Measurements from ENCODE around the gene MYO10.
"Not testable (repeated sequence)": the region's sequence is repeated elsewhere in the genome, so short reads cannot be mapped to it uniquely, and the experiment has no call there.

Gene MYO10

DNA sequence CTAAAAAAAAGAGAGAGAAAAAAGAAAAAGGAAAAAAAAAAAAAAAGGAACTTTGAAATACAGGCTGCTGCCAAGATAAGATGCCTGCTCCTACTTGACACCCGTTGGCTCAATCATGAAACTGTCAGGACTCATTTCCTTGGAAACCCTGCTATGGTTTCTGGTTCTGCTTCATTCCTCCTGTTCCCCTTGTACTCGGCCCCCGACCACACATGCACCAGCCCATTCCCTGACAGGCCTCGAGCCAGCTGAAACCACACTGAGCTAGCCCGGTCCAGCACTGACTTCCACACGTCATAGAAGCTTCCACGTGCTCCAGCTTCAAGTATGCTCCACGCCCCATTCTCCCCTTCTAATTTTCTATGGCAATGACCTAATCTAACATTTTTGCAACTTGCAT lies 93.2 kb downstream of the MYO10 start:
- DNase-seq (ENCODE audit: low read depth): no peak
- no peak overlapping the region for H3K4me3 ChIP-seq (ENCODE audit: low read depth, low read length)

DNA sequence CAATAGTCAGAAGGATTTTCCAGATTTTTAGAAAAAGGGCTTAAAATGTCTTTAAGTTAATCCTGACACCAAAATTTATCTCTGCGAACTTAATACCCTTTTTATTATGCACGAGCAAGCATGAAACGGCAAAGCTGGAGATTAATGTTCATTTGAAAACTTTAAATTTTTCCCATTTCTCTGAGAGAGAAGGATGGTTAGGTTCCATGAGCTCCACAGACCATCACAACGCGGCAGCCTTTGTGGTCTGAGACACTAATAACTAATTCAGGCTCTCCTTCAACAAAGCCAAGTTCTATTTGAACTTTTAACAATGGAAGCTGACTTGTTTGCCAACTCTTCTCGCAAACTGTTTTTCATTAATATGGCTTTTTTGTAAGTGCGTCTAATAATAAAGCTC lies 94.7 kb downstream of the MYO10 start:
- H3K4me3 ChIP-seq (ENCODE audit: low read depth, low read length): no peak overlapping the region
- DNase-seq (ENCODE audit: low read depth): no peak

DNA sequence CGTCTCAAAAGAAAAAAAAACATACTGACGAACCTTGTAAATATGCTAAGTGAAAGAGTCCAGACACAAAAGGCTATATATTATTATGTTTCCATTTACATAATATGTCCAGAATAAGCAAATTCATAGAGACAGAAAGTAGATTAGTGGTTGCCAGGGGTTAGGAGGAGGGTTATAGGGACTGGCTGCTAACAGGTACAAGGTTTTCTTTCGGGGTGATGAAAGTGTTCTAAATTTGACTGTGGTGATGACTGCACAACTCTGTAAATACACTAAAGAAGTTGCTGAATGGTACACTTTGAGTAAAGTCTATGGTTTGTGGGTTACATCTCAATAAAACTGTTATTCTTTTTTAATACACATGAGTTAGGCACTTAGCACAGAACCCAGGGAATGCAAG lies 98.8 kb downstream of the MYO10 start:
- H3K4me3 ChIP-seq (ENCODE audit: low read depth, low read length): no peak overlapping the region
- DNase-seq (ENCODE audit: low read depth): no peak

DNA sequence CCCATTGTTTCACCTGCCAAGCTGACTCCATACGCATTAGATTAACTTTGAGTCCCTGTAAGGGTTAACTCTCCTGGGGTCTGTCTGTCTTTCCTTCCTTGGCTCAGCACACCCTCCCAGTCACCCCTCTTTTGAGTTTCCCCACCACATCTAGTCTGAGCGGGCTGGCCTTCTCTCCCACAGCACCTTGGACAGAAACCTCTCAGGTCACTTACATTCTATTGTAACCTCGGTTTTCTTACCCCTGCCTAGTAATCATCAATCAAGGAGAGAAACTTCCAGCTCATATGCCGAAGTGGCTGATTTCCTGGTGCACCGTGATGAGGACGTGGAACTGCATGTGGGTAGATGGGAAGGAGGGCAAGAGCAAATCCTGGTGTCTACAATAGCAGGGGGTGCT lies 102.1 kb downstream of the MYO10 start:
- DNase-seq (ENCODE audit: low read depth): no peak
- H3K4me3 ChIP-seq (ENCODE audit: low read depth, low read length): no peak overlapping the region

DNA sequence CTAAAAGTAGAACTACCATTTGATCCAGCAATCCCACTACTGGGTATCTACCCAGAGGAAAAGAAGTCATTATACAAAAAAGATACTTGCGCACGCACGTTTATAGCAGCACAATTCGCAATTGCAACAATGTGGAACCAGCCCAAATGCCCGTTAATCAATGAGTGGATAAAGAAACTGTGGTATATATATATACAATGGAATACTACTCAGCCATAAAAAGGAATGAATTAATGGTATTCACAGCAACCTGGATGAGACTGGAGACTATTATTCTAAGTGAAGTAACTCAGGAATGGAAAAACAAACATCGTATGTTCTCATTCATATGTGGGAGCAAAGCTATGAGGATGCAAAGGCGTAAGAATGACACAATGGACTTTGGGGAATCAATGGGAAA lies 104.8 kb downstream of the MYO10 start:
- H3K4me3 ChIP-seq (ENCODE audit: low read depth, low read length); DNase-seq (ENCODE audit: low read depth): not testable (repeated sequence)

DNA sequence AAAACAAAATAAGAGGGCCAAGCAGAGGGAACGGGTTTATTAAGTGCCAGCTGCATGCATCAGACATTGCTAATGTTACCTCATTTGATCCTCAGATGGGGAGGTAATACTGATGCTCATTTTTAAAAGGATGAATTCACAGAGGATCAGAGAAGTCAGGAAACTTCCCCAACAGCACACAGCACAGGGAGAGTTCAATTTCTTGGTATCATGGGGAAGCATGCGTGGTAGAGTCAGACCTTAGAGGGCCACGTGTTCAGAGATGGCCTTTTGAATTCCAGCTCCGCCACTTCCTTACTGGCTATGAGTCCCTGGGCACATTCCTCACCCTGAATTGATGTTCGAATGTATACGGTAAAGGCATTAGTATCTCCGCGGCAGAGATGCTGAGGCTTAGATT lies 108.3 kb downstream of the MYO10 start:
- no peak for DNase-seq (ENCODE audit: low read depth)
- H3K4me3 ChIP-seq (ENCODE audit: low read depth, low read length): no peak overlapping the region

DNA sequence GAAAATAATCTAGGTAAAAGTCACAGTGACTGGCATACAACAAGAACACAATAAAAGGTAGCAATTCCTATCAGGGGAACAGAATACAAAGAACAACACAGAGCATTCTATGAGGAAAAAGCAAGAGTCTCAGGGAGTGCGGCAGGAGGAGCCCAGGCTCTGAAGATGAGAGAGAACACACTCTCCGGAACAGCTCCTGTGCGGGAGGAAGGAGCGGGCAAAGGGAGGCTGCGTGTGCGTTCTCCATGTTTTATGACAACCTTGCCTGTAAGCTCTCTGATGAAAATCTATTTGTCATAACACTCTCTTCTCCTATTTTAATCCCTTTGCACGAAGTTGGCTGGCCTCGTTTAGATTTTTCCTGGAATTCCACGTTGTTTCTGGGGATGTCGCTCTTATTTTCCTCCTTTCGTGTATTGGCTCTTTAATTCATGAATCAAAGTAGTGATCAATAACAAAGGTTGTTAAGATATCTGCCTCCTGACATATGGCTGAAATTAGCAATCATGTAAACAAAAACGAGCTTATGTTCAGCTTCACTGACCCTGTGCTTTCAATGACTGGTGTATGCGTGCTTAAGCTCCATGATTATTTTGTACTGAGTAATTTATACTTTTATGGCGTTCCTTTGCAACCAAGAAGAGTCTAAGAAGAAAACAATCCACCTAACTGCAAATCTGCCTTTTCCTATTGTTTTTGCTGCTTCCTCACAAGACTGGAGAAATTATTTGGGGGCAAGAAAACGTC lies 109.5 kb downstream of the MYO10 start:
- no peak overlapping the region for H3K4me3 ChIP-seq (ENCODE audit: low read depth, low read length)
- no peak for DNase-seq (ENCODE audit: low read depth)

DNA sequence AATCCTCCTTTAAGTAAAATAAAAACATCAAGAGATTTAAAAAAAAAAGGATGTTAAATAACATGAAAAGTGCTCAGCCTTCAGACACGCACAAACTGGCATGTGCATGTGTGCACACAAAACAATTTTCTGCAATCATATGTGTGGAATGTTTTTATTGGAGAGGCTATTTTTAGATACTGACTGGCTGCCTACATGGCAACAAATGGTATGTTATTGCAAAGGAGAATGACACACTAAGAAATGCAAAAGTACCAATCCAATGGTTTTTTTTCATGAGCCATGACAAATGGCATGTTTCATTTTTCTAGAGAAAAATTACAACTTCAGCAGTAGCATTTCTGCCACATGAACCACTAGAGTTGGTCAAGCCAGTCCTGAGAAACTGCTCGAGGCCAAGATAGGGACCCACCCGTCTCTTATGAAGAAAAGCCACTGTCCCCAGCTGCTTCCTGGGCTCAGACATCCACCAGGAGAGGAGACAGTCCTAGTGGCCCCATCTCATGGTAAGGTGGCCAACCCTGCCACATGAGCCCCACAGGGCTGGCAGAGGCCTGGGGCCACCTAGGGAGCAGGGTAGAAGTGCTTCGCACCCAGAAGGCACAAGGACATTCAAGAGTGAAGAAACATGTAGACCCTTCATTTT lies 116.4 kb downstream of the MYO10 start:
- no peak for DNase-seq (ENCODE audit: low read depth)
- H3K4me3 ChIP-seq (ENCODE audit: low read depth, low read length): no peak overlapping the region

DNA sequence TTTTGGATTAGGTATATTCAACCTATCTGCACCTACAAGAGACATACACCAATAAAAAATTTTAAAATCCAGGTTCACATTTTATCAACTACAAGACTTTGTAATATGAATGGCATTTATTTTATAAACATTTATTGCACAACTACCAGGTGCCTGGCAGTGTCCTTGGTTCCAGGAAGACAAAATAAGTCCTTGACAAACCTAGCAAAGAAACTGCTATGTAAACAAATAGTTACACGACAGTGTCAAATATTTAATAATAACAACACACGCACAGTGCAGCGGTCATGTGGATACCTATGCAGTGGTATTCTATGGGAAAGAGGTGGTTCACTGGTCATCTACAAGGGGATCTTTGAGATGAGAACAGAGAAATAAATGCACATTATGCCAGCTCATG lies 120.7 kb downstream of the MYO10 start:
- no peak overlapping the region for H3K4me3 ChIP-seq (ENCODE audit: low read depth, low read length)
- DNase-seq (ENCODE audit: low read depth): no peak

DNA sequence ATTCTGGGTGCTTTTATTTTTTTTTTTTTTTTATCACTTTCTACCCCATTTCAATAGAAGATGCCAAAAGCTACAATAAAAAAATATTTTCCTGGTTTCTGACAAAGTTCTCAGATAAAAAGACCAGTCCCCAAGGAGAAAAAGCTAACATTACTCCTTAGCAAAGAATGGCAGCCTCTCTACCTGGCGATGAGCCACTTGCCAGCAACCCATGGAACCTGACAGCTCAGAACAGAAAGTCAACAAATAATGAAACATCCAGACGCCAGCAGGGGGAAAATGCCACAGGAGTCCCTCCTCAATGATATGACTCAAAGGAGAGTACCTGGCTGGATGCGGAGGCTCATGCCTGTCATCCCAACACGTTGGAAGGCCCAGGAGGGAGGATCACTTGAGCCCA lies 123.2 kb downstream of the MYO10 start:
- no peak overlapping the region for H3K4me3 ChIP-seq (ENCODE audit: low read depth, low read length)
- DNase-seq (ENCODE audit: low read depth): peak; percentile 67

DNA sequence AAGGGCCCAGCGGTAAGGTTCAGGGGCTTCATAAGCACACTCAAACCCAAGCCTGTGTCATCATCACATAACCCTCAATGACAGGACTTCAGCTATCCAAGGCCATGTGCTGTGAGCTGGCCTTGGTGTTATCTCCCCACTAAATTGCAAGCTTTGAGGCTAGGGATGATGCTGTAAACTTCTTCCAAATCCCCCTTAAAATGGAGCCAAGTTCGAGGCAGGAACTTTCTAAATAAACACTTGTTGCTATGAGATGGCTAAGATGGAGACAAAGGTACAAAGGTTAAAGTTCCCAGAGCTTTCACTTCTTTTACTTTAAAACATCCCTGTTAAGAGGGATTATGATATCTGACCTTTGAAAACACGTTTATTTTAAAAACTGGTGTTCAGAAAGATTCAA lies 123.6 kb downstream of the MYO10 start:
- H3K4me3 ChIP-seq (ENCODE audit: low read depth, low read length): no peak overlapping the region
- DNase-seq (ENCODE audit: low read depth): no peak

DNA sequence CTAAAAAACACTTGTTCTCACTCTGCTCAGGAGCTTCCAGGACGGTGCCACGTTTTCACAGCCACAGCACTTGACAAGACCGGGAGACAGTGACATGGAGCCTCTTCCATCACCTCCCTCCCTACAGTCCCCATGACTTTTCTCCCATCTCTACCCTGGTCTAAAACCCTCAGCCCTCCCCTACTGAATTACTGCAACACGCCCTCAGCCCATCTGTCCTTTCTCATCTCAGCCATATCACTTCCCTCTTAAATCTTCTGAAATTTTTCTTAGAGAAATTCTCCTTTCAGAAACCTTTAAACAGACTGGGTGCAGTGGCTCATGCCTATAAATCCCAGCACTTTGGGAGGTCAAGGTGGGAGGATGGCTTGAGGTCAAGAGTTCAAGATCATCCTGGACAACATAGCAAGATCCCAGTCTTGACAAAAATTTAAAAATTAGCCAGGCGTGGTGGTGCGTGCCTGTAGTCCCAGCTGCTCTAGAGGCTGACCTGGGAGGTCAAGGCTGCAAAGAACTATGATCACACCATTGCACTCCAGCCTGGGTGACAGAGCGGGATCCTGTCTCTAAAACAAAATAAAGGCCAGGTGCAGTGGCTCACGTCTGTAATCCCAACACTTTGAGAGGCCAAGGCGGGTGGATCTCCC lies 125.8 kb downstream of the MYO10 start:
- no peak for DNase-seq (ENCODE audit: low read depth)
- H3K4me3 ChIP-seq (ENCODE audit: low read depth, low read length): no peak overlapping the region

DNA sequence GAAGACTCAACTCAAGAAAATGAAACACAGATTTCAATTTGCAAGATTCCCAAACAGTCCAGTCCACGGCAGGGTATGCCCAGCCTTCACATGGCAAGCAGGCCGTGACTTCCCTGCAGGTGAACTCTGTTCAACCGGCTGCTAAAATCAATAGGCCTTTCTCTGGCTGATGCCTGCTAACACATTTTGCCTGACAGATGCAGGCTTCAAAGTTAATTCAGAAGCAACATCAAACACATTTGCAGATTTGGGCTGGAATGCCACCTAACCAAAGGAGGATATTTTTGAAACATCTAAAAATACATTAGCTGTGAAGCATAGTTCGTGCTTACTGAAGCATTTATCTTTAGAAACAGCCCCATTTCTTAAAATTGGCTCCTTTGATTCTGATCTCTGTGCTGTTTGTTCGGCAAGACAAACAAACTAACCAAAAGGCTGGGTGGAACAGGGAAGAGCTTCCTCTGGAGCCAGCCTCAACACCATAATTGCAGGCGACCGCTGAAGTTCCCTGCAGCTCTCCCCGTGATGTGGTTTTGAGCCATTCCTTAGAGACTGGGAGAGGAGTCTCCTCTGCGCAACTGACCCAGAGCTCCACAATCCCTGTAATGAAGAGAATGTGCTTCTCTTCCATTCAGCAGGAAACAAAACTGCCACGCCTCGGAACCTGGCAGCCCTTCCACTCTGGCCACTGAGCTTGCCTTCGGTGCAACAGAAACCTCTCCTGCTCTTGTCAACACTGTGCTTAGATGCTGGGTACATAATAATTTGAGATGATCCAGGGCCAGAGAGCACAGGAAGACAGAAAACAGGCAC lies 126.5 kb downstream of the MYO10 start:
- DNase-seq (ENCODE audit: low read depth): peak; percentile 51
- no peak overlapping the region for H3K4me3 ChIP-seq (ENCODE audit: low read depth, low read length)

DNA sequence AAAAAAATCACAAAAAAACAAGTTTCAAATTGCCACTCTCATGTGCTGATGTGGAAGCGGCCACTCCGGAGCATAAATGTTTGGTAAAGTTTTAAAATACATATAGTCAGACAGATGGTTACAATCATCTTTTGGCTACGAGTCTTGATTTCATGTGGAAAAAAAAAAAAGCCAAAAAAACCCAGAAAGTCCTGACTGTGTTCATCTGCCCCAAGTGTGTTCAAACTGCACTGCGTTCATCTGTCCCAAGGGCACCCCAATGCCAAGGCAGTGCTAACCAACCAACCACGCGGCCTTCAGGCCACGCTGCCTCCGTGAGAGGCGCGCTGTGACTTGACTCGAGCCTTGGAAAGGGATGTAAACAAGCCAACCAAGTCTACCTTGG lies 127.1 kb downstream of the MYO10 start:
- DNase-seq (ENCODE audit: low read depth): no peak
- H3K4me3 ChIP-seq (ENCODE audit: low read depth, low read length): no peak overlapping the region

DNA sequence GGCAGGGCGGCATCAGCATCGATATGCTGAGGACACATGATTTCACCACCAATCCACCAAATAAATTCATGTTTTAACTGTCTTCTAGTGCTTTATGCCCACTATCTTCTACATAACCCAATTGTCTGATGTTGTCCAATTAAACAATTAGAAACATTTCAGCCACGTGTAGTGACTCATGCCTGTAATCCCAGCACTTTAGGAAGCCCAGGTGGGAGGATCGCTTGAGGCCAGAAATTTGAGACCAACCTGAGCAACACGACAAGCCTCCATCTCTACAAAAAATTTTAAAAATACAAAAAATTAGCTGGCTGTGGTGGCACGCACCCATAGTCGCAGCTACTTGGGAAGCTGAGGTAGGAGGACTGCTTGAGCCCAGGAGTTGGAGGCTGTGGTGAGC lies 128.1 kb downstream of the MYO10 start:
- DNase-seq (ENCODE audit: low read depth): no peak
- no peak overlapping the region for H3K4me3 ChIP-seq (ENCODE audit: low read depth, low read length)

DNA sequence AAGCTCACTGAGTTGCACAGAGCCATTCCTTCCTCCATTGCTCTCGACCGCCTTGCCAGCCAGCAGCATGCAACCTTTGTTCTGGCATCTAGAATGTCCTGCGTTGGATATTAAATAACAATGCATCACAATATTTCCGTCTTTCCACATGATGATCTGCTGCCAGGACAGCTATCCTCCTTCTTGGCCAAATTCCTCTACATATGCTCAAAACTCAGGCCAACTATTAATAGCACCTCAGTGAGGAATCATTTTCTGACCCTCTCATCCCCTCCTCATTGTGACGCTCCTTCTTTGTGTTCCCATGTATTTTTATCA lies 128.6 kb downstream of the MYO10 start:
- peak; percentile 55 for DNase-seq (ENCODE audit: low read depth)
- H3K4me3 ChIP-seq (ENCODE audit: low read depth, low read length): no peak overlapping the region

DNA sequence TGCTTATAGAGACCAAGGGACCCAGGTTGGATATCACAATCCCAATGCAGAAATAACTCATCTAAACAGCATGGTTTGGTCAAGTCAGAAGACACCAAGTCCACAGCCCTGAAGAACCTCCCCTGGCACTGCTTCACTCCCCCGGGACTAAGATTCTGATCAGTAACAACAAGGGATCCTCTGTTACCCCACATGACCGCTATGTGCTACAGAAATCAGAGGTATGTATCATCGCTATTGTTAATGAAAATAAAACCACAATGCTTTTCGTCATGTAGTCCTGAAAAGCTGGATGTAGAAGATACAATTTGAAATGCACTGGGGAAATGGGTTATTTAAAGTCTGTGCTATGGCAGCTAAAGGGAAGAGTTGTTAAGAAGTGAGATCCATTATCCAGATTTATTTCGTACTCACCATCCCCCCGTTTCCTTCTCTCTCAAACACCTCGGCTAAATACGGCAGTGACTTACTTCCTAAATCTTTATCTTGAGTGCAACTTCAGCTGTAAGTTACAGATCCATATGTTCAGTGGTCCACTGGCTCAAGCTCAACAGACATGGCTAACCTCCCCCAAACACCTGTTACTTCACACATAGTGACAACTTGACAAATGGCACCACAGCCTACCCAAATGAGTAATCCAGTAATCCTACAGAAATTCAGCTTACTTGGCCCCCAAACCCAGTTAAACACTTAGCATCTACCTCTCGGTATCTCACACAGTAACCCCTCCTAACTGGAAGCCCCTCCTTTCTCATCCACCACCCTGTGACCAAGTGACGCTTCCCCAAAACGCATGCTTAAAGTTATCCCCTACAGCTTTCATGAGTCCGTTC lies 129.2 kb downstream of the MYO10 start:
- DNase-seq (ENCODE audit: low read depth): no peak

DNA sequence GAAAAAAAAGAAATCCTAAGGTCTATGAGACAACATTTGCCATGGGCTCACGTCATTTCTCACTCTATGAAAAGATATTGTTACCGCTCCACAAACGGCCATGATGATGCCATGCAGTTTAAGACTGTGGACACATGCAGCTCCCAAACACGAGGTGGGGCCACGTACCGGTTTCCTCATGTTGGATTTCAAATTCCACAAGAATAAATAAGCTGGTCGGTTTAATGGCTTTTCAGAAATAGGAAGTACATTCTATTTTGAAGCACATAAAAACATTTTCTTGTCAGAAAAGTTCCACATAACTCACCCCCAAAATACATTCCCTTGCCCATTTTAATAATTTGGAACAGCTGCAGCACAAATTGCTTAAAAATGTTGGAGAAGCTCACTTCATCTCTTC lies 130.6 kb downstream of the MYO10 start:
- no peak for DNase-seq (ENCODE audit: low read depth)

More for the DNA sequence above, 129.2 kb downstream of the MYO10 start:
- no peak overlapping the region for H3K4me3 ChIP-seq (ENCODE audit: low read depth, low read length)

DNA sequence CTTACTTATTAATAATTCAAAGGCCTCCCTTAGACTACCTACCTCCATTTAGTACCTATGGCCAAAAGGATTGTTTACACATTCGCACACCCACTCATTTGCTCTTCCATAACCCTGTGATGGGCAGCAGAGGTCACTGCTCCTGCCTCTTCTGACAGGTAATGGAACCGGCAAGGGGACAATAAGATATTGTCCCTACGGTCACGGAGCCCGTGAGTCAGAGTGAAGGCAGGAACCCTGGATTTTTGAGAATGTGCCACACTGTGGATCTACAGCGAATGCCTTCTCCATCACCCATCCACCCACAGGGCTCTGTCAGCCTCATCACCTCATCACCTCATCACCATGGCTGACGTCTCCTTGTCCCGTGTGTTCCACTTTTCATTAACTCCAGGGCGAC lies 132.3 kb downstream of the MYO10 start:
- H3K4me3 ChIP-seq (ENCODE audit: low read depth, low read length): no peak overlapping the region
- no peak for DNase-seq (ENCODE audit: low read depth)

More for the DNA sequence above, 130.6 kb downstream of the MYO10 start:
- H3K4me3 ChIP-seq (ENCODE audit: low read depth, low read length): no peak overlapping the region
